ENCODE measurements around the gene SLC66A1.

DNA sequence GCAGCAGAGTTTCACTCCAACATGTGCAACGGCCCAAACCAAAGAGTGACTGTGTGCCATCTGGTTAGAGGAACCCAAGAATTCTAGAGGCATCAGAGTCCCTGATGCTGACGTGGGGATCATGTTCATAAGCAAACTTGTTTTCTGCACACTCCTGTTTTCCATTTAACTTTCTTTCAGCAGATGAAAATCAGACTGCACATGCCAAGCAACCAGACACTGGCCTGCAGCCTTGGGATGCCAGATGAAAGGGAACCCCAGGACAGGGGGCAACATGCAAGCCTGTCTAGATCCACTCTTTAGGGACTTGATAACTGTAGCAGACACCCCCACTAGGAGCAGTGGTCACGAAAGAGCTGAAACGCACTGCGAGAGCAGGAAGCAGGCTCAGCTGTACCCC is 56.8 kb downstream of the SLC66A1 start:
- TF ChIP-seq PCBP1 (IDR thresholded peaks at IDR 0.05; ENCODE audit: low read depth, low read length, poor library complexity, severe bottlenecking) = no peak
- TF ChIP-seq CTCF (IDR thresholded peaks at IDR 0.05 in 2 of 3, conservative IDR thresholded peaks at IDR 0.05 in 1 of 3; ENCODE audit: insufficient read depth in 2 of 3, low read depth in 1 of 3, low read length in 3 of 3) = no peak
- no peak for TF ChIP-seq EZH2 (IDR thresholded peaks at IDR 0.05; ENCODE audit: borderline replicate concordance, low read depth, low read length)

All from K562 (cell line).